GM20000 (cell line): ENCODE results near the gene C1orf167.

Experiments
- DNase-seq: peaks from one replicate; pipeline ENCODE4 v3.0.0; 2012; ENCODE audit warnings: low spot score
- TF ChIP-seq, protein P1 (sequence below): IDR thresholded peaks from 2 replicates; pipeline ENCODE4 v1.5.1; 2012; ENCODE audit warnings: mild to moderate bottlenecking, control low read depth; ENCODE audit errors: extremely low read depth, missing control alignments

C1orf167 gene

GRCh38 chr1:11780380-11781147, 18.6 kb downstream of the C1orf167 start:
- DNase-seq = no peak
- TF ChIP-seq, protein P1, sequence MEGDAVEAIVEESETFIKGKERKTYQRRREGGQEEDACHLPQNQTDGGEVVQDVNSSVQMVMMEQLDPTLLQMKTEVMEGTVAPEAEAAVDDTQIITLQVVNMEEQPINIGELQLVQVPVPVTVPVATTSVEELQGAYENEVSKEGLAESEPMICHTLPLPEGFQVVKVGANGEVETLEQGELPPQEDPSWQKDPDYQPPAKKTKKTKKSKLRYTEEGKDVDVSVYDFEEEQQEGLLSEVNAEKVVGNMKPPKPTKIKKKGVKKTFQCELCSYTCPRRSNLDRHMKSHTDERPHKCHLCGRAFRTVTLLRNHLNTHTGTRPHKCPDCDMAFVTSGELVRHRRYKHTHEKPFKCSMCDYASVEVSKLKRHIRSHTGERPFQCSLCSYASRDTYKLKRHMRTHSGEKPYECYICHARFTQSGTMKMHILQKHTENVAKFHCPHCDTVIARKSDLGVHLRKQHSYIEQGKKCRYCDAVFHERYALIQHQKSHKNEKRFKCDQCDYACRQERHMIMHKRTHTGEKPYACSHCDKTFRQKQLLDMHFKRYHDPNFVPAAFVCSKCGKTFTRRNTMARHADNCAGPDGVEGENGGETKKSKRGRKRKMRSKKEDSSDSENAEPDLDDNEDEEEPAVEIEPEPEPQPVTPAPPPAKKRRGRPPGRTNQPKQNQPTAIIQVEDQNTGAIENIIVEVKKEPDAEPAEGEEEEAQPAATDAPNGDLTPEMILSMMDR = no peak

- TF ChIP-seq, protein P1 = no peak
- DNase-seq = no peak
Measured at GRCh38 chr1:11781297-11781696, 19.3 kb downstream of the C1orf167 start.

GRCh38 chr1:11782127-11782708, 20.2 kb downstream of the C1orf167 start:
- TF ChIP-seq, protein P1 = no peak
- no peak for DNase-seq

DNA sequence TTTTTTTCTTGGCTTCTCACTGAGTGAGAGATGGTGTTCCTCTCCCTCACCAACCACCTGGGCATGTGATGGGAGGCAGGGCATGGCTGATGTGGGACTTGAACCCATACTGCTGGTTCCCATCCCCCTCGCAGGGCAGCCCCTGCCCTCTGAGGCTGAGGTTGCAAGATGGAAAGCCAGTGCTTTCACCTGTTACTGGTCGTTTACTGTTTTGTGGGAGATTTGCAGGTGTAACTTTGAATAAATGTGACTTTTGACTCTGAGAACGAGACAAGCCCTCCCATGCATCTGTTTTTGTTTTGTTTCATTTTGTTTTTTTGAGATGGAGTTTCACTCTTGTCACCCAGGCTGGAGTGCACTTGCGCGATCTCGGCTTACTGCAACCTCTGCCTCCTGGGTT, 21.6 kb downstream of the C1orf167 start:
- TF ChIP-seq, protein P1 = no peak
- DNase-seq = no peak

GRCh38 chr1:11784256-11784992, 22.4 kb downstream of the C1orf167 start:
- no peak for DNase-seq
- TF ChIP-seq, protein P1 = no peak

- DNase-seq = peak; percentile 85
- TF ChIP-seq, protein P1 = peak; percentile 95
Measured at GRCh38 chr1:11784993-11785769, 23.2 kb downstream of the C1orf167 start.
